Regular cardiac myocyte (primary cell): ENCODE data around the gene IRAK1BP1. TPM values are rescaled to one million over a fixed set of nuclear protein-coding genes. Genes with fewer than 3 reads are reported as not detected.

Experiments used
- total RNA-seq: library from RNA; depleted of rRNA; stranded (reverse); fragments of >200 nt; gene quantifications from 2 replicates; pipeline ENCODE4 v1.2.3, GENCODE V29; 2014

Gene IRAK1BP1, protein sequence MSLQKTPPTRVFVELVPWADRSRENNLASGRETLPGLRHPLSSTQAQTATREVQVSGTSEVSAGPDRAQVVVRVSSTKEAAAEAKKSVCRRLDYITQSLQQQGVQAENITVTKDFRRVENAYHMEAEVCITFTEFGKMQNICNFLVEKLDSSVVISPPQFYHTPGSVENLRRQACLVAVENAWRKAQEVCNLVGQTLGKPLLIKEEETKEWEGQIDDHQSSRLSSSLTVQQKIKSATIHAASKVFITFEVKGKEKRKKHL
- total RNA-seq = 1.9 and 2.5 TPM in 2 replicates

DNA sequence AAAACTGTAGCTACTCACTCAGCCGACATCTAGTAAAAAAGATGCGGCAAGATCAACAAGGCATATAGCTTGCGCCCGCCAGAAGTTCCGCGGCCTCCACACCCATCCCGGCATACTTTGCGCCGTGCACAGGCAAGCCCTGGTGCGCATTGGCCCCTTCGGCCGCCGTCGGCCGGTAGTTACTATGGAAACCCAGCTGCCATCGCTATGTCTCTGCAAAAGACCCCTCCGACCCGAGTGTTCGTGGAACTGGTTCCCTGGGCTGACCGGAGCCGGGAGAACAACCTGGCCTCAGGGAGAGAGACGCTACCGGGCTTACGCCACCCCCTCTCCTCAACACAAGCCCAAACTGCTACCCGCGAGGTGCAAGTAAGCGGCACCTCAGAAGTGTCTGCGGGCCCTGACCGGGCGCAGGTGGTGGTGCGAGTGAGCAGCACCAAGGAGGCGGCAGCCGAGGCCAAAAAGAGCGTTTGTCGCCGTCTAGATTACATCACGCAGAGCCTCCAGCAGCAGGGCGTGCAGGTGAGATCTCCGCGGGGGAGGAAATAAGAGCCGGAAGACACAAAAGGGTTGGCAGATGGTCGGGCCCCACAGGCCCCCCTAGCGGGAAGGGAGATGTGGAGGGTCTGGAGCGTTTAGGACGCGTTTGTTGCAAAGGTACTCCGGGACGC lies at the start of gene IRAK1BP1:
TSS of gene IRAK1BP1 (plus strand) at position 182 of the 671 bp plus-strand sequence. CDS start at position 208, 26 bp downstream.

Other genes with a start within 250 kb of the IRAK1BP1 start
- 20.9 and 24.7 TPM in 2 replicates for gene PHIP, start 210.7 kb downstream of the IRAK1BP1 start, total RNA-seq